NCI-H146 treated with DMSO at 0.1 percent for 48 hours (cell line): ENCODE measurements around the gene DCUN1D3.

ENCODE experiments used
- DNase-seq: peaks from one replicate; lab custom pipeline; 2025; ENCODE audit not compliant: unreplicated experiment; lab: John Stamatoyannopoulos, UW

DCUN1D3 gene

DNA sequence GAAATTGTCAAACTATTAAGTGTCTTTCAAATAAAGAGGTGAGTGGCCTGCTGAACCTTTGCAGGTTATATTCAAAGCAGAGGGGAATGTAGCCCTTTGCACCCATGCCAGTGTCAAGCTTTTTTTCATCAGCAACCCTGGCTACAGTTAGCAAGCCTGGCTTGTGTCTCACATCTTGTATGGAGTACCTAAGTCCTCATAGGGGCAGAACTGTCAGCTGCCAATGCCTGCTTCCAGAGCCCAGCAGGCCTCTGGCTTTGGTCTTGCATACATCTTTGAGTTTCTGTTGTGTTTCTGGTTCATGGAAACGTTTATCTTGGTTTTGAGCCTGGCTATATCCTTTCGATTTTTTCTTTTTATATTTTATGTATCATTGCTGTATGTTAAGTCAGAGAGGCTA is 67.1 kb downstream of the DCUN1D3 start:
- no peak for DNase-seq

DNA sequence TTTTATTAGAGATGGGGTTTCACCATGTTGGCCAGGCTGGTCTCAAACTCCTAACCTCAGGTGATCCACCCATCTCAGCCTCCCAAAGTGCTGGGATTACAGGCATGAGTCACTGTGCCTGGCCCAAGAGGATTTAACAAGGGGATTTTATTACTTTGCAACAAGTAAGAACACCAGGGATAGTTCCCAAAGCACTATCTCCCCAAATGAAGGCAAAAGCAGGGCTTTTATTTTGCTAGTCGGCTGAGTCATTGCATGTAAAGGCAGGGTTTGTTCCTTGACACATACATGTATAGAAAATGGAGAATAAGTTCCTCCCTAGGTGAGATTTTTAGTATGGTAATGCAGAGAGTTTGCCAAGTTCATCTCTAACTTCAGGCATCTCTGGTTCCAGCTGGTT is 69.8 kb downstream of the DCUN1D3 start:
- DNase-seq: no peak

DNA sequence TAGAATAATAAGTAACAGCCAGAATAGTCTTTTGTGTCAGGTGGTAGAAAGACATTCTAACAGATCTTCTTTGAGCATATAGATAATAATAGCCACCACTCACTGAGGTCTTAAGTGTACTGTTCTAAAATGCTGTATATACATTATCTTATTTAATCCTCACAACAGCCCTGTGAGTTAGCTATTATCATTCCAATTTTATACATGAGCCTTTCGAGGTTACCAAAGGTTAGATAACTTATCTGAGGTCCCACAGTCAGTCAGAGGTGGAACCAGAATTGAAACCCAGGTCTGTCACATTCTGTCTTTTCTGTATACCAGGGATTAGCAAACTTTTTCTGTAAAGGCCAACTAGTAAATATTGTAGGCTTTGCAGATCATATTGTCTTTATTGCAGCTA is 70.6 kb downstream of the DCUN1D3 start:
- no peak for DNase-seq

DNA sequence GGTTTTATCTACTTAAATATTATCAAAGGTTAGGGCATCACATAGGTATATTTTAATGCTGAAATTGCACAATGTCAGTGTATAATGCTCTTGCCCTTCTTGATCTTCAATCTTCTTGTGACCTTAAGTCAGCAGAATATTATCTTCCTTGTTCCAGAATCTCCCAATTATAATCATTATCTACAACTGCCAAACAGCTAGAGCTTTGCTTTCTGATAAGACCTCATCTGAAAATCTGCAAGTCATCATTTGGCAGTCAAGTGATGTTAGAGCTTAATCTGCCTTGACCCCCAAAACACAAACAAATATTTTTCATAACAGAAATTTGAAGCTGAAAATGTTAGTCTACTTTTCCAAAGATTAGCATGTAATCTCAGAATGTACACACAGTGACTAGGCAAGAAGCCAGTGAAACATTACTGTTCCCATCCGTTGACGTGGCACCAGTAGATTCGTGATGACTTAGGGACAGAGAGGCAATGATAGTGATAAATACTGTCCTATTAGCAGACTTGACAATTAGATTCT is 74.1 kb downstream of the DCUN1D3 start:
- no peak for DNase-seq

DNA sequence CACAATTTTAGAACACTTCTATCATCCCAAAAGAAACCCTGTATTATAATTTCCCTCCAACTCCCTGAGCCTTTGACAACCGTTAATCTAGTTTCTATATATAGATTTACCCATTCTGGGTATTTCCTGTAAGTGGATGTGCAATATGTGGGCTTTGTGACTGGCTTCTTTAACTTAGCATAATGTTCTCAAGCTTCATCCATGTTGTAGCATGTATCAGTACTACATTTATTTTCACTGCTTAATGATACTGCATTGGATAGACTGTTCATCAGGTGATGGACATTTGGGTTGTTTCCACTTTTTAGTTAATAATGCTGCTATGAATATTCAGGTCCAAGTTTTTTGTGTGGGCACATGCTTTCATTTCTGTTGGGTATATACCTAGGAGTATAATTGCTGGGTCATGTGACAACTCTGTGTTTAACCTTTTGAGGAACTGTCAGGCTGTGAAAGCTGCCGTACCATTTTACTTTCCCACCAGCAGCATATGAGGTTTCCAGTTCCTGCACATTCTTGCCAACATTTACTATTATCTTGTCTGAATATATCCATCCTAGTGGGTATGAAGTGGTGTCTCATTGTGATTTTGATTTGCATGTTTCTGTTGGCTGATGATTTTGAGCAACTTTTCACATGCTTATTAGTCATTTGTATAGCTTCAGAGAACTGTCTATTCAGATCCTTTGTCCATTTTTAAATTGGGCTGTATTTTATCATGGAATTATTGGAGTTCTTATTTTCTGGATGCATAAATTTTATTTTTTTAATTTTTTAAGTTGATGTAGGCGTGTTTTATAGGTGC is 77.4 kb downstream of the DCUN1D3 start:
- DNase-seq: no peak

DNA sequence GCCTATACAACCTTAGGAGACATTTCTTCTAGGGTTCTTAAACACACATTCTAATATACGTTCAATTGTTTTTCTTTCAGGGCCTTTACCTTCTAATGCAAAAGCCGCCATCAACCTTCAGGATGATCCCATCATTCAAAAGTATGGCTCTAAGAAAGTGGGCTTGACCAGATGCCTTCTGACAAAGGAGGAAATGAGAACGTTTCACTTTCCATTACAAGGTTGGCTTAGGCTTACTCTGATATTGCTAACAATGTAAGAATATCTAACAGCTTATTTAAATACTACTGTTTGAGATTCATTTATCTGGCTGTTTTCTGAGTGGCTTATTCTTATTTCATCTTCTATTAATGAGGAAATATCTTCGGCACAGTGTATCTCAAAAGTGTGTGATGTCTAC is 78.5 kb downstream of the DCUN1D3 start:
- DNase-seq: no peak

DNA sequence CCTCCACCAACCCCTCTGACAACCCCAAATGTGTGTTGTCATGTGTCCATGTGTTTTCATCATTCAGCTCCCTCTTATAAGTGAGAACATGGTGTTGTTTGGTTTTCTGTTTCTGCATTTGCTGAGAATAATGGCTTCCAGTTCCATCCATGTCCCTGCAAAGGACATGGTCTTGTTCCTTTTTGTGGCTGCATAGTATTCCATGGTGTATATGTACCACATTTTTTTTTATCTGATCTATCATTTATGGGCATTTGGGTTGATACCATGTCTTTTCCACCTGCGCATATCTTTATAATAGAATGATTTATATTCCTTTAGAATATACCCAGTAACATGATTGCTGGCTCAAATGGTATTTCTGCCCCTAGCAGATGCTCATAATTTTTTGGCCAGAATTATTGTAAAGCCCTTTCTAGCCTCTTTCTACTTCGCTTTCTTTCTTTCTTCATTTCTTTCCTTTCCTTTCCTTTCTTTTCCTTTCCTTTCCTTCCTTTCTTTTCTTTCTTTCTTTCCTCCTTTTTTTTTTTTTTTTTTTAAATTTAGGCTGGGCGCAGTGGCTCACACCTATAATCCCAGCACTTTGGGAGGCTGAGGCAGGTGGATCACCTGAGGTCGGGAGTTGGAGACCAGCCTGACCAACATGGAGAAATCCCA is 81.1 kb downstream of the DCUN1D3 start:
- no peak for DNase-seq

DNA sequence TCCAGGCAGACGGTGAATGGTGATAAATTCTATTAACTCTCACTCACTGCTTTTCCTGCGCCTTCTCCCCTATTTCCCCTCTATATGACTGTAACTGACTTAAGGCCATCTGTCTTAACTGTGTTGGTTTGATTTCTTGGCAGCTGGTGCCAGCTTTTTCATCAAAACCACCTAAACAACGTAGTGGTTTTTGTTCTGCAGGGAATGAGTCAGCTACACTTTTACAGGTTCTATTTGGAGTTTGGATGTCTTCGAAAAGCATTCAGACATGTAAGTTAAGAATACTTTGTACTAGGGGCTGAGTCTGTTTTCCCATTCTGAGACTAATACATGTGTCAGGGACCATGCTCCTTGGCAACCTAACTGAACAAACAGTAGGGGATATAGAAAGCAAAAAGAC is 85.4 kb downstream of the DCUN1D3 start:
- DNase-seq: no peak

DNA sequence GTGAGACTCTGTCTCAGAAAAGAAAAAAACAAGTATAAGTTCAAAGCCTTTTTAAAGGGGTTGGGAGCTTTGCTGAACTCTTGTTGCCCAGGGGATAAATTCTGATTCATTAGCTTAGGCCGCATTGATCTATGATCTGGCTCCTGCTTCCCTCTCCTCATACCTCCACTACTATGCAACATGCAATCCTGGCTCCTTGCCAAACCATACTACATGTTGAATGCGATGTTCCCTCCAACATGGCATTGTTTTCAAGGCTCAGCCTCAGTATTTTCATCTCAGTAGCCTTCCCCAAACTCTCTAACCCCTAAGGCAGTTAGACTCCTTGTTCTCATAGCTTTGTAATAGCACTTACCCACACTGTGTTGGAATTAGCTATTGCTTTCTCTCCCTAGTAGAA is 87.6 kb downstream of the DCUN1D3 start:
- no peak for DNase-seq

DNA sequence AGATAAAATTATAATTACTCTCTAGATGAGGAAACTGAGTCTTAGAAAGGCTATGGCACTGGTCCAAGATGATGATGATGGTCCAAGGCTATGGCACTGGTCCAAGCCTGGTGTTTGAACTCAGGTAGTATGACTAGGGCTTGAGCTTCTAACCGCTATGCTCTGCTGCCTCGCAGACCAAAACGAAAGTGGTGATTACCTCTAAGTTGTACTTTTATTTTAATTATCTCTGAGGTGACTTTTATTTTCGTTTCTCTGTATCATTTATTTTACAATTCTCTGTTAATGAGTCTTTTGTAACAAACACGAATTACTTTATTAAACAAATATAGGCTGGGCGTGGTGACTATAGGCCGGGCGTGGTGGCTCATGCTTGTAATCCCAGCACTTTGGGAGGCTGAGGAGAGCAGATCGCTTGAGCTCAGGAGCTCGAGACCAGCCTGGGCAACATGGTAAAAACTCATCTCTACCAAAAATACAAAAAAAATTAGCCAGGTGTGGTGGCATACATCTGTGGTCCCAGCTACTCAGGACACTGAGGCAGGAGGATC is 88.2 kb downstream of the DCUN1D3 start:
- DNase-seq: no peak

DNA sequence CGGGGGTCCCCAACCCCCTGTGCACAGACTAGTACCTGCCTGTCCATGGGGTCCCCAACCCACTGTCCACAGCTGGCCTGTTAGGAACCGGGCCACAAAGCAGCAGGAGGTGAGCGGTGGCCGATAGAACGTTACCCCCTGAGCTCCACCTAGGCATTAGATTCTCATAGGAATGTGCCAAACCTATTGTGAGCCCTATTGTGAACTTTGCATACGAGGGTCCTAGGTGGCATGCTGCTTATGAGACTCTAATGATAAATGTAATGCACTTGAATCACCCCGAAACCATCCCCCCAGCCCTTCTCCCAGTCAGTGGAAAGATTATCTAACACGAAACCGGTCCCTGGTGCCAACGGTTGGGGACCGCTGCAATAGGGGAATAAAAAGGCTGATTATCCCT is 92.3 kb downstream of the DCUN1D3 start:
- no peak for DNase-seq

DNA sequence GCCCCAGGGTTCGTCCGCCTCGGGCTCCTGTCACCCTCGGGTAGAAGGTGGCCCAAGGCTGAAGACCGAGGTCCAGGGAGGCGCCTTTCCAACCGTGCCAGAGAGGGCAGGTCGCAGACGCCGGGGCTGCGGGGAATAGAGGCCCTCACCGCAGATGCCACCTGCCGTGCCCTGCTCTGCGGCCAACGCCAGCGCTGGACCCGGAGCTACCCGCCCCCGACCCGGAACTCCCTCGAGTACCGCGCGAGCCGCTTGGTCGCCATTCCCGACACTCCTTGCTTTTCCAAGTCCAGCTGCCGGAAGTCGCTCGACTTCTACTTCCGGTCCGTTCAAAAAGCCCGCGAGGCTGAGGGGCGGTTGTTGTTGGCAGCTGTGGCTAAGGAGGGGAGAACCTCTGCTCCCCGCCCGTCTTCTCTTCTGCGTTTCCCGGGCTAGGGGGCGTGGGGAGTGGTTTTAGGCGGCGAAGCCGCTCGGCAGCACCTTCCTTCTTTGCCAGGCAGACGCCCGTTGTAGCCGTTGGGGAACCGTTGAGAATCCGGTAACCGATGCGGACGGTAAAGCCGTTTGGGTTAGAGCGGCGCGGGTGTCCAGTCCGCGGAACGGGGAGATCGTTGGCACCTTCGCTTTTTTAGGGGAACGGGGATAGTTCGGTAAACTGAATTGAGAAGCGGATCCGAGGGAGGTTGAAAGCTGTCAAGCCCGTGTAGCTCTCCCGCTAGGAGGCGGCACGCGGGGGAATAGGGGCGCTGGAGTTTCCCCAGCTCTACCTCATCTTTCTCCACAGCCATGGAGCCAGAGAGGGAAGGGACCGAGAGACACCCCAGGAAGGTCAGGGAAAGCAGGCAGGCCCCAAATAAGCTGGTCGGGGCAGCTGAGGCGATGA is 93.7 kb downstream of the DCUN1D3 start, which contains the start of the genes ERI2 and REXO5:
Gene ERI2, minus strand, starts transcription at position 305 of the 883 bp plus-strand sequence. Its CDS starts 42 bp downstream, at position 263.
Gene REXO5, plus strand, starts transcription at position 360 of the 883 bp plus-strand sequence. Its CDS starts 427 bp downstream, at position 787.
- peak; percentile 94 for DNase-seq

DNA sequence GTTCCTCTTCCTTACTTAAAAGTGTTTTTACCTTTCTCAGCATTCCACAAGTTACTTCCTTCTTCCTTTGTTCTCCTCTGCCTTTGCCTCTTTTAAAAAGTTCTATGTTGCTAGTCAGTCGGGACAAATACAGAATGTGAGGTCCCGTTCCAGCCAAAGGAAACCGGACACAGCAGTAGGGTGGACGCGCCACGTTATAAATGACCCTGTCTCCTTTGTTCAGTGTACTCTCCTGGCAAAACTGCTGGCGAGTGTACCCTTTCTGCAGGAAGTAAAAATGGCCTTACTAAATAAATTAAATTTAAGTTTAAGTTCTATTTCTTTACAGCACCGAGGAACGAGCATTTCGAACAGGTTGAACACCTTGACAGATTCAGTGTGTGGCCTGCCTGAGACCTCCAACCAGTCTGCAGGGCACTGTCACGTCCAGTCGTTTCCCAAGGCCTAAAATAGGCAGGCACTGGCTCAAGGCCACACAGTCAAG is 94.4 kb downstream of the DCUN1D3 start:
- peak; percentile 69 for DNase-seq
